ENCODE results near the gene MFSD11.
"Not testable (repeated sequence)": the region's sequence is repeated elsewhere in the genome, so short reads cannot be mapped to it uniquely, and the experiment has no call there.

MFSD11 gene

DNA sequence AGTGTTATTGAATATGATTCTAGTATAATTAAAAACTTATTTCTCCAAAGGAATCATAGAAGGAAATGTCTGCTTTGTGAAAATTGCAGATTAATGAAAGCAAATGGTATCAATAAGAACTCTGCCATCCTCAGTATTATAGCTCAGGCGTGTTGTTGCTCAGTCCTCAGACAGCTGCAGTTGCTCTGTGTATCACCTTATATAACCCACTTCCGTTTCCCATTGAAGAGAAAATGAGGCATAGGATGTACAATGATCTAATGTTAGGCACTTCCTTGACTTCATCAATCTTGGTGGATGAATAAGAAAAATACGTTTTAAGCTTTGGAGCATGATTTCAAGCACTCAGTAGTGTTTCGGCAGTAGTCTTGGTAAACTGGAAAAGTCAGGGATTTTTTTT lies 14.1 kb downstream of the MFSD11 start:
- DNase-seq: no peak

DNA sequence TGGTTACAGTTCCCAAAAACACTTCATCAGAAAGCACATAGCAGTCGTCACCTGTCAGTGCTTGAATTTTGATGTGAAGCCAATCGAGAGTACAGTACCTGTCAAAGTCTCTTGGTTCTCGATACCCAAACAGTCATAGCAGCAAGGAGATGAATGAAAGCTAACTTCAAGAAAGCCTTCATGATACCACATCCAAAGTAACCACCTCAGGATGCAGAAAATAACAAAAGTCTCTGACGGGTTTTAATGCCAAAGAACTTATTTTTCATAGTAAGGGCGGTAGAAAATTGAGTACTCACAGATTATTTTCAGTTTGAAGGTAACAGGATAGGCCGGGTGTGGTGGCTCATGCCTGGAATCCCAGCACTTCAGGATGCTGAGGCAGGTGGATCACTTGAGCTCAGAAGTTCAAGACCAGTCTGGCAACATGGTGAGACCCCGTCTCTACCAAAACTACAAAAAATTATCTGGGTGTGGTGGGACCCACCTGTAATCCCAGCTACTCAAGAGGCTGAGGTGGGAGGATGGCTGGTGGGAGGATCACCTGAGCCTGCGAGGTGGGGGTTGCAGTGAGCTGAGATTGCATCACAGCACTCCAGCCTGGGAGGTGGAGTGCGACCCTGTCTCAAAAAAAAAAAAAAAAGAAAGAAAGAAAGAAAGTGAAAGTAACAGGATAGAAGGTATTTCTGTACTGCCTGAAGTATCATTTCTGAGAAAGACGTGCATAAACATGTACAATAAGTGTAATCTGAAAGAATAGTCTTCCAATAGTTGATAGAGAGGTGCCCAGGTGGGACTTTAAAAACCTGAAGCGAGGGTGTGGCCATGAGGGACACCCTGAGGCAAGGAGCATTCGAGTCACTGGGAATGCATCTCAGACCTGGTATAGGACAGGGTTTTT lies 15.4 kb downstream of the MFSD11 start:
- no peak for DNase-seq

DNA sequence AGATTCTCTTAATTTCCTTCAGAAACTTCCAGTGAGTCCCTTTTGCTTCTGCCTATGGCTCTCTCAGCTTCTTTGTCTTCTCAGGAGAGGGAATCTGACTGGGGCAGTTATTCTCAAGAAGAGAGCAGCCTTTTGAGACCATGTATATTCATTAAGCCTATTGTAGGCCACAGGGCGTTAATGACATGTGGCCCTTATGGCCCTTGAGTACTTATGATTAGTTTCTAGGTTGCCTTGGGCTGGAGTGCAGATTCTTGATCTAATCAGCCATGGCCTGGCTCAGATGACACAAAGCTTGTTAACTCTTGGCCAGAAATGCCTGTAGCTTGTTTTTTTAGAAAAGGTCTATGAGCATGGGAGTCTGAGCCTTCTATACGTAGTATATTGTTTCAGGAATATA lies 17.4 kb downstream of the MFSD11 start:
- no peak for DNase-seq

DNA sequence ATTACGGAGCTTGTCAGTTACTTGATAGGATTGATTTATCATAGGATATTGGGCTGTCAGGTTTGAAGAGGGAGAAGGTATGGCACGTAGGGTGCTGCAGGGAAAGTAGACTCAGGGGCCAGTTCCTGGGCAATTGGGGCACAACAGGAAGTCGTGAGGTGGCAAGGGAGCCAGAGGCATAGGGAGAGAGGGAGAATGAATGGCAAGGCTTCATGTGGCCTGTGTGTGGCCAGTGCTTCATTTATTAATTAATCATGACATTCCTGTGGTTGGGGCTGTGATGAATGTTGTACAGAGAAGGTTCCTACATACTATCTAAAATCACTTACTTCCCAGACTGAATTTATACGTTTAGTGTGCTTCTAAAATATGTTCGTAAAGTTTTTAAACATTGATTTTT lies 19.3 kb downstream of the MFSD11 start:
- DNase-seq: no peak

DNA sequence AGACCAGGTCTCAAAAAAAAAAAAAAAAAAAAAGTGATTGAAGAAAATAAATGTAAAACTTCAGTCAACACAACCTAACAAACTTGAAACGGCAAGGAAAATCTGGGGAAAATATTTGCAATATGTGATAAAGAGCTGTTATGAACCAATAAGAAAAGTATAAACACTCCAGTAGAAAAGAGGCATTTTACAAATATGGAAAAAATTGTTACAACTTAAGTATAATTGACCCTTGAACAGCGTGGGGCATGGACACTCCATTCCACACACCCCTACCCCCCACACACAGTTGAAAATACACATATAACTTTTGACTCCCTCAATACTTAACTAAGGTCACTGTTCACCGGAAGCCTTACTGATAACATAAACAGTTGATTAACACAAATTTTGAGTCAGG lies 20.7 kb downstream of the MFSD11 start:
- DNase-seq: no peak

DNA sequence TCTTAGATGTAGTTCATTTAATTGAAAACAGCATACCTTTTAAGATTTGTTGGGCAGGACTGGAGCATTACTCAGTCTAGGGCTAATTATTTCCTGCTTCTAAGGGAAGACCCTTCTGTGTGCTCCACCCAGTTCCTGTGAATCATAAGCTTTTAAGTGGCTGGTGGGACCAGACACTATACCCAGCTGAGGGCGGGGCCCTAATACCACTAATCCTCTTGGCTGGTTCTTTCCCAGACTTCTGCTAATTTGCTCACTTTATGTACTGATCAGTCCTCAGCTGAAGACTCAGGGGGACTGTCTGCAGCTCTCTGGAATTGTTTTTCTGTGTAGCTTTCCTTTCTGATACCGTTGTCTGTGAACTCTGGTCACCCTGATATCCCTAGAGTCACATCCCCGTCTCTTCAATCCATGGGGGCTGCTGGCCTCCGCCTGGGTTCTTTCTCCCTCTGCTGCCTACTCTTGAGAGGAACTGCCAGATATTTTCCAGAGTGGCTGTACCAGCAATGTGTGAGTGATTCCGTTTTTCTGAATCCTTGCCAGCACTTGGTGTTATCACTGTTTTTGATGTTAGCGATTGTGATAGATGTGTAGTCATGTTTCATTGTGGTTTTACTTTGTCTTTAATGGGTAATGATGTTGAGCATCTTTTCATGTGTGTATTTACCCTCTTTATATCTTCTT lies 35.1 kb downstream of the MFSD11 start:
- peak; percentile 40 for DNase-seq

DNA sequence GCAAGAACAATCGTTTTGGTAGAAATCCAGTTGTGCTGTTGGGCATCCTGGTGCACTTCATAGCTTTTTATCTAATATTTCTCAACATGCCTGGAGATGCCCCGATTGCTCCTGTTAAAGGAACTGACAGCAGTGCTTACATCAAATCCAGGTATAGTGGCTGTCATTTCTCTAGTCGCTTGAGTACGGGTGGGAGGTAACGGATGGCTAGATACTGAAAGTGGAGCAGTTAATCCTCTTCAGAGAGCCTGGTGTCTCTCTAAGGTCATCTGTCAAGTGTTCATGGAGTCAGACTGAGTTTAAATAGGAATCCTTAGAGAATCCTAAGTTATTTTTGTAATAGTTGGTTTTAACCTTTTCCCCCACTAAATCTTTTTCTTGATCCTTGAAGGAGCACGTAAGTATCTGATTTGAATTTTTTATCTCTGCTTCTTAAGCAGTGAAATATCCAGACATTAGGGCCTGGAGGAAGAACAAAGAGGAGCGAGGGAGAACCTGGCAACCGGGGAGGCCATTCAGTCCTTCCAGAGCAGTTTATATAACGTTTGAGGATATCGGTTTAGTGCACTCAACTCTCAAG lies 37.2 kb downstream of the MFSD11 start:
- no peak for DNase-seq

DNA sequence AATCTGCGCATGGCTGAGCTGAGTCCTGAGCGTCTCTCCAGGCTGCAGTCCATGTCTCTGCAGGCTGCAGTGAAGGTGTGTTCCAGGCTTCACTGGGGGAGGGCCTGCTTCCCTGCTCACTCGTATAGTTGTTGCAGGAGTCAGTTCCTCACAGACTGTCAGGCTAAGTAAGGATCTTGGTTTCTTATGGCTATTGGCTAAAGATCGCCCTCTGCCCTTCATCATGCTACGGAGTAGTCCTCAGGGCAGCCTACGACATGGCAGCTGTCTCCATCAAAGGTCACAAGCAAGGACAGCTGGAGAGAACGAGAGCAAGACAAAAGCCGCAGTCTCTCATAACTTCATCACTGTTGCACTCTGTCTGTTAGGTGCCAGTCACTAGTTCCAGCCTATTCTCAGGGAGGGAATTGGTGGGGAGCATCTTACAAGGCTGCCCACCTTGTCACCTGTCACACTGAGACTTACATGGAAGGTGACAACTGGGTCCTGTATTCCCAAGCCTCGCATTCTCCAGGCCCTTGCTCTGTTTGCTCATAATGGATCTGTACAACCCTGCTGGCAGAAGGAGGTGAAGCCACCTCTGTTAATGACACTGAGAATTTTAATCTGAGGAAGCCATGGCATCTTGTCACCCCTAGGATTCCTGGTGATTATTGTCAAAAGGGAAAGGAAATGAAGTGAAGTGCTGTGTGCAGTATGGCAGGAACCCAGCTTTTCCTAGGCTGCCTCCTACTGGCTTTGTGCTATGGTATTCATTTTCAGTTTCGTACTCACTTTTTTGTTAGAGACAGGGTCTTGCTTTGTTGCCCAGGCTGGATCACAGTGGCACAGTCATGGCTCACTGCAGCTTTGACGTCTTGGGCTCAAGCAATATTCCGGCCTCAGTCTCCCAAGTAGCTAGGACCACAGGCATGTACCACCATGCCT lies 43.4 kb downstream of the MFSD11 start:
- DNase-seq: no peak

DNA sequence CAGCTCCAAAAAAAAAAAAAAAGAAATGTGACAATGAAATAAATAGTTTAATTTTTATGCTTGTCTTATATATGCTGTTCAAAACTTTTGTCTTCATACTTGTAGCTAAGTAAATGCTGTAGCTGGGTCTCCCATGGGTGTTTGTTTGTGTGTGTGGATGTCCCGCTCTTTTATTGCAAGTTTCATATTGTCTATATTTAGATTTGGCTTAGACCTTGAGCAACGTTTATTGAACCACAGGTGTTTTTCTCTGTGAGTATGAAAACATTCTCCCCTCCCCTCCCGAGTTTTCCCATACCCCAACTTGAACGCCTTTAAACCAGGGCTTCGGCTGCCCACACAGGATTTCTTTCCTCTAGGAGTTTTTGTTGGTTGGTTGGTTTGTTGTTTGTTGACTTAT lies 45.2 kb downstream of the MFSD11 start:
- DNase-seq: no peak

DNA sequence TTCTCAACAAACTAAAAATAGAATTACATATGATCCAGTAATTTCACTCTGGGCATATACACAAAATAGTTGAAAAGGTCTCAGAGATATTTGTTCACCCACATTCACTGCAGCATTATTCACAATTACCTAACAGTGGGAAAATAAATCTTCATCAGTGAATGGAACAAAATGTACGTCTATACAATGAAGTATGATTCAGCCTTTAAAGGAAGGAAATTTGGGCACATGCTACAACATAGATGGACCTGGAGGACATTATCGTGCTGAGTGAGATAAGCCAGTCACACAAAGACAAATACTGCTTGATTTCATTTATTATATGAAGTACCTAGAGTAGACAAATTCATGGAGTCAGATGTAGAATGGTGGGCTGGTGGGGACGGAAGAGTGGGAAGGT lies 47.0 kb downstream of the MFSD11 start:
- DNase-seq: no peak

DNA sequence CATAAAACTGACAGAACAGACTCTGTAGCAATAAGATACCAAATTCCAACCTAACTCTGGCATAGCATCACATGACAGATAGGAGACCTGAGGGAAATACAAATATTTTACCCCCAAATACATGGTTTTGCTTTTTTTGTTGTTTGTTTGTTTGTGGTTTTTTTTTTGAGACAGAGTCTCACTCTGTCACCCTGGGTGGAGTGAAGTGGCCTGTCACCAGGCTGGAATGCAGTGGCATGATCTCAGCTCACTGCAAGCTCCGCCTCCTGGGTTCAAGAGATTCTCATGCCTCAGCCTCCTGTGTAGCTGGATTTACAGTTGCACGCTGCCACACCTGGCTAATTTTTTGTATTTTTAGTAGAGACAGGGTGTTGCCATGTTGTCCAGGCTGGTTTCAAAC lies 49.9 kb downstream of the MFSD11 start:
- DNase-seq: not testable (repeated sequence)

DNA sequence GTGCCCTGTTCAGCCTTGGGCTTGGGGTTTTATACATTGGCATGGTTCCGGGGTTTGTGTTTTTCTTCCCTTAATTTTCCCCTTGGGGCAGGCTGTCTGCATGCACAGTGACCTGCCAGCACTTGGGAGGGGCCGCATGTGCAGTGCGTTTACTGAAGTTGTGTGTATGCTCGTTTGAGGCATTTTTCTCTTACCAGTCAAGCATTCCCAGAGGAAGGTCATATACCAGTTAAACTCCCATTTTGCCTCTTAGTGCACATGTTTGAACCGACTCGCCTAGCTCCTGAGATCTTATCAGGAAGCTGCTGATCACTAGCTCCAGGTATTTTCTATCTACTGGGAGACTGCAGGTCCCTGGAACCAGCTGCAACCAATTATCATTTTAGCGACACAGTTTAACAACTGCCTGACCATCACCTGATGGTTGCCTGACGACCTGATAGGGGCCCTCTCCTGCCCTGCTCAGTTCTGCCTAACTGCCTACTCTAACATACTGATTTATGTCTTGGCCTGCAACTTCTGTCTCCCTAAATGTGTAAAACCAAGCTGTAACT lies 51.4 kb downstream of the MFSD11 start:
- DNase-seq: no peak

DNA sequence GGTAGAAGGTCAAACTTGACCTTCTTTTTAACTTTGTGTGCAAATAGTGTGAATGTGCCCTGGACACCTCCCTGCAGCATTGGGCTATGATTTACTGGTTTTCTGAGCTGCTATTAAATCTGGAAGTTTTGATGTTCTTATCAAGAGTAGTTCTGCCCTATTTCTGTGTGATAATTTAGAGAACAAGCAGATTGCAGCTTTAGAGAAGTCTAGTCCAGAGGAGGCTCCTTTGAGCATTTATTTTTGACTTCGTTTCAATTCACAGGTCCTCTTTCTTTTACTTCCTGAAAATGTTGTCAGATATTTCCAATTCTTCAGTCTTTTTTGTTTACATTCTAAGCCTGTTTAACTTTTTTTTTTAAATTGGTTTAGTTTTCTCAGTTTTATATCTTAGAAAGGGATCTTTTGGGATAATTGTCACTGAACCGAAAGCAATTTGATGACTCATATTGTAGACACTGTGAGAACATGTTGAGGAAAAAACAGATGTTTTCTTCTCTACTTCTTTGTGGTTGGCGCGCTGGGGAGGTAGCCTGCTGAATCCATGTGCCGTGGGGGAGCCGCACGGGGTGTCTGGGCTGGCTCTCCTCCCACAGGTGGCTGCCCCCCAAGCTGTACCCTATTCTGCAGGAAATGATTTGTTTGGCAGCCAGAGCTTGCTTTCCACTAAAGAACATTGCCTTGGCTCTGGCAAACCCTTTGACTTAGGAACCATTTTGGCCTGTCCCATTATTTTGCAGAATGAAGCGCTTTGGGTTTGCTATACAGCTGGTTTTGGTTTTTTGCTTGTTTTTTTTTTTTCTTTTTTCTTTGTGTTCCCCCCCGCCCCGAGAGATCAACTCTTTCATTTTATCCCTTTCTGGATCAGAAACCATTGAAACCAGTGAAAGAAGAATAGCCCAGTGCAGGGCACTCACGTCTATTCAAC lies 53.4 kb downstream of the MFSD11 start:
- DNase-seq: peak; percentile 52

DNA sequence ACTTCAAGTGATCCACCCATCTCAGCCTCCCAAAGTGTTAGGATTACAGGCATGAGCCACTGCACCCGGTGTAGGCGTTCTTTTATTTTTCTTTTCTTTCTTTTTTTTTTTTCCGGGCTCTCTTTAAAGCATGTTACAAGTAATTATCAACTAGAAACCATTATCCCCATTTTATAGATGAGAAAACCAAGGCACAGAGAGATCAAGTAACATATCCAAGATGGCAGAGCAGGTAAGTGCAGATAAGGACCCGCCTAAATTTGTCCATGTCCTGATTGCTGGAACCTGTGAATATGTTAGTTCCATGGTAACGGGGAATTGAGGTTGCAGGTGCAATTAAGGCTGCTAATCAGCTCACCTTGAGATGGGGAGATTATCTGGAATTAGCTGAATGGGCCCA lies 54.4 kb downstream of the MFSD11 start:
- DNase-seq: no peak

DNA sequence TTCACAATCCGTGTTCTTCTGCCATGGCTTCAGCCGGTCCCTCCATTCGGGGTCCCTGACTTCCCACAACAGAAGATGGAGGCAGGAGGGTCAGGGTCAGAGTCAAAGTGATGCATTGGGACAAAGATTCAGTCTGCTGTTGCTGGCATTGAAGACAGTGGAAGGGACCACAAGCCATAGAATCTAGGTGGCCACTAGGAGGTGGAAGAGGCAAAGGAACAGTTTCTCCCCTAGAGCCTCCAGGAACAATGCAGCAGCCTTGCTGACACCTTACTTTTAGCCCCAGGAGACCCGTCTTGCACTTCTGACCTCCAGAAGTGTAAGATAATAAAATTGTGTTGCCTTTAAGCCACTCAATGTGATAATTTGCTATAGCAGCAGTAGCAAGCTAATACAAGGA lies 55.9 kb downstream of the MFSD11 start:
- DNase-seq: peak; percentile 5

DNA sequence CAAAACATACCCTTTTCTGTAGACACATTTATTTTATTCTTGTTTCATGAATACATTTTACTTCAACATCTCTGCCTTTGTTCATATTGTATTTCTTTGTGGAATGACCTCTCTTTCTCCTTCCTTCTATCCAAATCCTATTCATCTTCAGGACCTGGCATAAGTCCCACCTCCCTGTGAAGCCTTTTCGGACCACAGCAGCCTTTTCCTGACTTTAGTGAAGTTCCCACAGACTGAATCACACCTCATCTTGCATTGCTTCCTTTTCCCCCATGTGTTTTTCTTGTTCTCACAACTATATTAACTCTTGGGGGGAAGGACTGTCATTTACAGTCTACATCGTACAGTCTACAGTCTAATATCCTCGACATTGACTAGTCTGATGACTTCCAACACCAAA lies 58.2 kb downstream of the MFSD11 start:
- DNase-seq: no peak

DNA sequence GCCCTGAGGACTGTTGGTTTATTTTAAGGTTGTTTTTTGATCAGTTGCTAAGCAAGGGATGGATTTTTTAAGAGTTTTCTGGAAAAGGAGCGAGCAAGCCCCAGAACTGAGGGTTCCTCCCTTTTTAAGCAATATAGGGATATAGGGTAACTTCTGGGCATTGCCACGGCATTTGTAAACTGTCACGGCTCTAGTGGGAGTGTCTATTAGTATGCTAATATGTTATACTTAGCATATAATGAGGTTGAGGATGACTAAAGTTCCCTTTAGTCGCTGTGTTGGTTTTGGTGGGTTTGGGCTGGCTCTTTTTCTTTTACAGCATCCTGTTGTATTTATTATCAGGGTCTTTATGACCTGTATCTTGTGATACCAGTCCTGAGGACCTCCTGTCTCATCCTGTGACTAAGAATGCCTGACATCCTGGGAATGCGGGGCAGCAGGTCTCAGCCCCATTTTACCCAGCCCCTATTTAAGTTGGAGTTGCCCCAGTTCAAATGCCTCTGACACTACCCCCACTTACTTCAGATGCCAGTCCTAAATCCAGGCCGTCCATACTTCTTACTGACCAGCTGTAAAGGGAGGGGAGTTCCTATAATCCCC lies 59.4 kb downstream of the MFSD11 start:
- no peak for DNase-seq

DNA sequence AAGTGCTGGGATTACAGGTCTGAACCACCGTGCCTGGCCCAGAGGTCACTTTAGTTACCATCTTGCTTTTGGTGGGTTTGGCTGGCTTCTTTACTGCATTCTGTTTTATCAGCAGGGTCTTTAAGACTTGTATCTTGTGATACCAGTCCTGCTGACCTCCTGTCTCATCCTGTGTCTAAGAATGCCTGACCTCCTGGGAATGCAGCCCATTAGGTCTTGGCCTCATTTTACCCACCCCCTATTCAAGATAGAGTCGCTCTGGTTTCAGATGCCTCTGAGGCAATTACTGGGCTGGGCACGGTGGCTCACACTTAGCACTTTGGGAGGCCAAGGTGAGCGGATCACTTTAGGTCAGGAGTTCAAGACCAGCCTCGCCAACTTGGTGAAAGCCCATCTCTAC lies 63.8 kb downstream of the MFSD11 start:
- DNase-seq: no peak

DNA sequence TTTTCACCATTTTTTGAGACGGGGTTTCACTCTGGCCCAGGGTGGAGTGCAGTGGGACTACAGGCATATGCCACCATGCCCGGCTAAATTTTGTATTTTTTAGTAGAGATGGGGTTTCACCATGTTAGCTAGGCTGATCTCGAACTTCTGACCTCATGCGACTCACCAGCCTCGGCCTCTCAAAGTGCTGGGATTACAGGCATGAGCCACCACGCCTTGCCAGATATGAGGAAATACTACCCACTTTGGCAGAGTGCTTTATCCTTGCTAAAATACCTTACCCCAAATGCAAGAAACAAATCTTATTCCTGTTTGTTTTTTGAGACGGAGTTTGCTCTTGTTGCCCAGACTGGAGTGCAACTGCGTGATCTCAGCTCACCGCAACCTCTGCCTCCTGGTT lies 67.4 kb downstream of the MFSD11 start:
- peak; percentile 5 for DNase-seq

DNA sequence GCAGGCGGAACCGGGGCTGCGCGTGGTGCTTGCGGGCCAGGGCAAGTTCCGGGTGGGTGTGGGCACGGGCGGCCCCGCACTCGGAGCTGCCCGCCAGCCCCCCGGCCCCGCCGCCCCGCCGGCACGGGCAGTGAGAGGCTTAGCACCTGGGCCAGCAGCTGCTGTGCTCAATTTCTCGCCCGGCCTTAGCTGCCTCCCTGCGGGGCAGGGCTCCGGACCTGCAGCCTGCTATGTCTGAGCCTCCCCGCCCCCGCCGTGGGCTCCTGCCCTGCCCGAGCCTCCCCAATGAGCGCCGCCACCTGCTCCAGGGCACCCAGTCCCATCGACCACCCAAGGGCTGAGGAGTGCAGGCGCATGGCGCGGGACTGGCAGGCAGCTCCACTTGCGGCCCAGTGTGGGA lies 68.2 kb downstream of the MFSD11 start:
- DNase-seq: not testable (repeated sequence)

DNA sequence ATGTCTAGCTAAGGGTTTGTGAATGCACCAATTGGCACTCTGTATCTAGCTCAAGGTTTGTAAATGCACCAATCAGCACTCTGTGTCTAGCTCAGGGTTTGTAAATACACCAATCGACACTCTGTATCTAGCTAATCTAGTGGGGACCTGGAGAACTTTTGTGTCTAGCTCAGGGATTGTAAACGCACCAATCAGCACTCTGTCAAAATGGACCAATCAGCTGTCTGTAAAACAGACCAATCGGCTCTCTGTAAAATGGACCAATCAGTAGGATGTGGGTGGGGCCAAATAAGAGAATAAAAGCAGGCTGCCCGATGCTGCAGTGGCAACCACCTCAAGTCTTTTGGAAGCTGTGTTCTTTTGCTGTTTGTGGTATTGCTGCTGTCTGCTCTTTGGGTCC lies 68.8 kb downstream of the MFSD11 start:
- DNase-seq: not testable (repeated sequence)

All from suppressor macrophage treated with lipopolysaccharide for 4 hours (primary cell).